ENCODE data around the gene ZNF660.
A peak's percentile ranks its signal among the peaks of the same experiment; 100 is the strongest.

Gene ZNF660

DNA sequence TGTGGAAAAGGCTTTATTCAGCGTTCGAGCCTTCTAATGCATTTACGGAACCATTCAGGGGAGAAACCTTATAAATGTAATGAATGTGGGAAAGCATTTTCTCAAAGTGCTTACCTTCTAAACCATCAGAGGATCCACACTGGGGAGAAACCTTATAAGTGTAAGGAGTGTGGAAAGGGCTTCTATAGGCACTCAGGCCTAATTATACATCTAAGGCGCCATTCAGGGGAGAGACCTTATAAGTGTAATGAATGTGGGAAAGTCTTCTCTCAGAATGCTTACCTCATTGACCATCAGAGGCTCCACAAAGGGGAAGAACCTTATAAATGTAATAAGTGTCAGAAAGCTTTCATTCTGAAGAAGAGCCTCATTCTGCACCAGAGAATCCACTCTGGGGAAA is 57.6 kb downstream of the ZNF660 start:
- FAIRE-seq: no peak

DNA sequence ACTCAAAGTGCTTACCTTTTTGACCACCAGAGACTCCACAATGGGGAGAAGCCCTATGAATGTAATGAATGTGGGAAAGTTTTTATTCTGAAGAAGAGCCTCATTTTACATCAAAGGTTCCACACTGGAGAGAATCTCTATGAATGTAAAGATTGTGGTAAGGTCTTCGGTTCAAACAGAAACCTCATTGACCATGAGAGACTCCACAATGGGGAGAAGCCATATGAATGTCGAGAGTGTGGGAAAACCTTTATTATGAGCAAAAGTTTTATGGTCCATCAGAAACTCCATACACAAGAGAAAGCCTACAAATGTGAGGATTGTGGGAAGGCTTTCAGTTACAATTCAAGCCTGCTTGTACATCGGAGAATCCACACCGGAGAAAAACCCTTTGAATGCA is 58.3 kb downstream of the ZNF660 start:
- FAIRE-seq: no peak

- no peak for FAIRE-seq
Observed at GRCh38 chr3:44647771-44648170, 63.0 kb downstream of the ZNF660 start.

GRCh38 chr3:44648564-44649229 is 63.9 kb downstream of the ZNF660 start, which contains the start of gene ZNF35:
ZNF35 (plus strand) TSS chr3:44648732; CDS start chr3:44651068, 2,336 bp downstream.
- peak; percentile 88 for FAIRE-seq

Measured in G401.6 (cell line).